Lower leg skin (tissue), 3 donors: ENCODE results near the gene WDR20.
"Not testable (repeated sequence)": the region's sequence is repeated elsewhere in the genome, so short reads cannot be mapped to it uniquely, and the experiment has no call there.

ENCODE experiments used
- POLR2A ChIP-seq, 2 donors: fragments of 450-650 bp; IDR thresholded peaks; one replicate each; pipeline ENCODE4 v1.6.1; 2016 to 2017; ENCODE audit warnings: antibody characterized with exemption in 2 of 2, mild to moderate bottlenecking in 1 of 2, moderate library complexity in 1 of 2
- TF ChIP-seq, protein P1 (sequence below), 3 donors: fragments of 450-650 bp; IDR thresholded peaks; one replicate each; pipeline ENCODE4 v1.5.1; 2016; ENCODE audit warnings: antibody characterized with exemption in 3 of 3, mild to moderate bottlenecking in 3 of 3, moderate library complexity in 2 of 3

DNA sequence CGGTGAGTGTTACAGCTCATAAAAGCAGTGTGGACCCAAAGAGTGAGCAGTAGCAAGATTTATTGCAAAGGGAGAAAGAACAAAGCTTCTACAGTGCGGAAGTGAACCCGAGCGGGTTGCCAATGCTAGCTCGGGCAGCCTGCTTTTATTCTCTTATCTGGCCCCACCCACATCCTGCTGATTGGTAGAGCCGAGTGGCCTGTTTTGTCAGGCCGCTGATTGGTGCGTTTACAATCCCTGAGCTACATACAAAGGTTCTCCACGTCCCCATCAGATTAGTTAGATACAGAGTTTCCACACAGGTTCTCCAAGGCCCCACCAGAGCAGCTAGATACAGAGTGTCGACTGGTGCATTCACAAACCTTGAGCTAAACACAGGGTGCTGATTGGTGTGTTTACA lies 5.0 kb upstream of the WDR20 start:
- TF ChIP-seq, protein P1, sequence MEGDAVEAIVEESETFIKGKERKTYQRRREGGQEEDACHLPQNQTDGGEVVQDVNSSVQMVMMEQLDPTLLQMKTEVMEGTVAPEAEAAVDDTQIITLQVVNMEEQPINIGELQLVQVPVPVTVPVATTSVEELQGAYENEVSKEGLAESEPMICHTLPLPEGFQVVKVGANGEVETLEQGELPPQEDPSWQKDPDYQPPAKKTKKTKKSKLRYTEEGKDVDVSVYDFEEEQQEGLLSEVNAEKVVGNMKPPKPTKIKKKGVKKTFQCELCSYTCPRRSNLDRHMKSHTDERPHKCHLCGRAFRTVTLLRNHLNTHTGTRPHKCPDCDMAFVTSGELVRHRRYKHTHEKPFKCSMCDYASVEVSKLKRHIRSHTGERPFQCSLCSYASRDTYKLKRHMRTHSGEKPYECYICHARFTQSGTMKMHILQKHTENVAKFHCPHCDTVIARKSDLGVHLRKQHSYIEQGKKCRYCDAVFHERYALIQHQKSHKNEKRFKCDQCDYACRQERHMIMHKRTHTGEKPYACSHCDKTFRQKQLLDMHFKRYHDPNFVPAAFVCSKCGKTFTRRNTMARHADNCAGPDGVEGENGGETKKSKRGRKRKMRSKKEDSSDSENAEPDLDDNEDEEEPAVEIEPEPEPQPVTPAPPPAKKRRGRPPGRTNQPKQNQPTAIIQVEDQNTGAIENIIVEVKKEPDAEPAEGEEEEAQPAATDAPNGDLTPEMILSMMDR (IDR thresholded peaks at IDR 0.05), result not testable (repeated sequence)
- not testable (repeated sequence) for TF ChIP-seq POLR2A (IDR thresholded peaks at IDR 0.05)
